Activated T-helper 1 cell treated with anti-CD3 and anti-CD28 coated beads, Interleukin-2, amount 50 U/mL, for 16 hours (primary cell): Measurements from ENCODE around the gene SCAF4.
"Not testable (repeated sequence)": the region's sequence is repeated elsewhere in the genome, so short reads cannot be mapped to it uniquely, and the experiment has no call there.

ENCODE experiments used
- DNase-seq, 2 donors: peaks; one replicate each; pipeline ENCODE4 v3.0.0-alpha.2; 2020; ENCODE audit warnings: low read depth in 1 of 2, low spot score in 1 of 2

Gene SCAF4

DNA sequence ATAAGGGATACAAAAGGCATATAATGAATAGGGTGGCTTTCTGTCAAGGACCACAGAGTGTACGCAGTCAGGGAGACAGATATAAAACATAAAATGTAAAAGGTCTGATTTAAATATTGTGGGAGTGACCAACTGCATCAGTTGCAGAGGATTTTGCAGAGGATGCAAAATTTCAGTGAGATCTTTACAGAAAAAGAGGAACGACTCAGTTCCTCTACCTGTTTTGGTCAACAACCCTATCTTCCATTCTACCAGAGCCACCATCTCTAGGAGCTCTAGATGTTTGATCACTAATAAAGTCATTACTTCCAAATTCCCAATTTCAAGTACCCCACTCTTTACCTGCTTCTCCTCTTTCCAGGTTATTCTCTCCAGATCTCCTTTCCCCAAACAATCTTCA, 56.0 kb downstream of the SCAF4 start:
- DNase-seq: no peak

DNA sequence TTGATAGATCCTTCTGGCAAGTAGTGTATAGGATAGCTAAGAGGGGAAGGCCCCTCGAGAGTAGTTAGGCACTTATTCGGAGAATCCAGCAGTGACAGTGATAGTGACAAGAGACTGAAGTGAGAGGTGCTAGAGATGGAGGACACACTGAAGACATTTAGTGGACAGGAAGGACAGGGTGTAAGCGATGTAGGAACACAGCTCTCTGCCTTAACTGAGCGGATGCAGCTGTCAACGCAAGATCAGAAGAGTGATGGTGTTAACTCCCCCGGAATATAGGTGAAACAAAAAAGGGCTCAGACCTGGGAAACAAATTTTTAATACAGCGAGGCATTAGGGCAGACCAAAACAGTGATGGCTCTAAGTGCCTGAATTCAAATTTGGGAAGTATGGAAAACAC, 56.6 kb downstream of the SCAF4 start:
- DNase-seq: no peak

GRCh38 chr21:31673321-31673912, 58.5 kb downstream of the SCAF4 start:
- DNase-seq: no peak

GRCh38 chr21:31671931-31672330, 60.0 kb downstream of the SCAF4 start:
- DNase-seq: no peak

GRCh38 chr21:31671146-31671716, 60.7 kb downstream of the SCAF4 start:
- DNase-seq: no peak

DNA sequence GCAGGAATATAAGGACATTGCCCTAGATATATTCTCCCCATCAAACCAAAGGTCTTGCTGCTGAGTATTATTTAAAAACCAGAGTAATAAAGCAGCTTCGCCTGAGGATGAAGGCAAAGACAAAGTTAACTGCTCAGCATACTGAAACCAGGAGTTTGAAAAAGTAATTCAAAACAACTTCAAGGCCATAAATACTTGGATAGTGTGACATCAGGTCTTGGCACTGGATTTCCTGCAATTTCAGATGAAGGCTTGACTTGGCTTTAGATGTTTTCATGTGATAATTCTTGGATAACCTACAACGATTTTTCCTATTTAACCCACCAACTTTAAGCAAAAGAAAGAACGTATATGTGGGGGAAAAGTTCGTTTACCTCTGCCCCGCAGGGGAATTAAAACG, 61.8 kb downstream of the SCAF4 start:
- DNase-seq: no peak

DNA sequence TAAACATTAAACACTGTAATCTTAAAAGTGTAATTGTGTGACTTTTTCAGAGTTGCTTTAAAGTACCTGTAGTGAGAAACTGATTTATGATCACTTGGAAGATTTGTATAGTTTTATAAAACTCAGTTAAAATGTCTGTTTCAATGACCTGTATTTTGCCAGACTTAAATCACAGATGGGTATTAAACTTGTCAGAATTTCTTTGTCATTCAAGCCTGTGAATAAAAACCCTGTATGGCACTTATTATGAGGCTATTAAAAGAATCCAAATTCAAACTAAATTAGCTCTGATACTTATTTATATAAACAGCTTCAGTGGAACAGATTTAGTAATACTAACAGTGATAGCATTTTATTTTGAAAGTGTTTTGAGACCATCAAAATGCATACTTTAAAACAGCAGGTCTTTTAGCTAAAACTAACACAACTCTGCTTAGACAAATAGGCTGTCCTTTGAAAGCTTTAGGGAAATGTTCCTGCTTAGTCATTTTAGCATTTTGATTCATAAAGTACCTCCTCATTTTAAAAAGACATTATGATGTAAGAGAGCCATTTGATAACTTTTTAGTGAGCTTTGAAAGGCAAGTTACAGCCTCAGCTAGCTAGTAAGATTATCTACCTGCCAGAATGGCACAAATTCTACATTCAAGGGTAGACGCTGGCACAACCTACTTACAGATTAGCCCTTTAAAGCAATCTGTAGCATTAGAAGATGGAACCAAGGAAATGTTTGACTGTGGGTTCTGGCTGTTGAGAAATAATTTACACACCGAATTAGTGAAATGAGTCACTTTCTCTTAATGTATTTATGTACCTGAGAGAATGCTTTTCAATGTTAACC, 63.0 kb downstream of the SCAF4 start:
- DNase-seq: no peak

GRCh38 chr21:31667639-31668038, 64.3 kb downstream of the SCAF4 start:
- no peak for DNase-seq

GRCh38 chr21:31667132-31667531, 64.8 kb downstream of the SCAF4 start:
- DNase-seq: no peak

GRCh38 chr21:31666445-31667010, 65.4 kb downstream of the SCAF4 start:
- no peak for DNase-seq

DNA sequence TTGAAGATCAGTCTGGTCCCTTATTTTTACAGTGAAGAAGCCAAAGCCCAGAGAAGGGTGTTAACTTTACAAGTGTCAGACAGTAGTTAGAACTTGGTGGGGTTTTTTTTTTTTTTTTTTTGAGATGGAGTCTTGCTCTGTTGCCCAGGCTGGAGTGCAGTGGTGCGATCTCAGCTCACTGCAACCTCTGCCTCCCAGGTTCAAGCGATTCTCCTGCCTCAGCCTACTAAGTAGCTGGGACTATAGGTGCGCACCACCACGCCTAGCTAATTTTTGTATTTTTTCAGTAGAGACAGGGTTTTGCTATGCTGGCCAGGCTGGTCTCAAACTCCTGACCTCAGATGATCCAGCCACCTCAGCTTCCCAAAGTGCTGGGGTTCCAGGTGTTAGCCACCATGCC, 66.0 kb downstream of the SCAF4 start:
- DNase-seq: not testable (repeated sequence)

GRCh38 chr21:31665397-31665796, 66.5 kb downstream of the SCAF4 start:
- DNase-seq: no peak

DNA sequence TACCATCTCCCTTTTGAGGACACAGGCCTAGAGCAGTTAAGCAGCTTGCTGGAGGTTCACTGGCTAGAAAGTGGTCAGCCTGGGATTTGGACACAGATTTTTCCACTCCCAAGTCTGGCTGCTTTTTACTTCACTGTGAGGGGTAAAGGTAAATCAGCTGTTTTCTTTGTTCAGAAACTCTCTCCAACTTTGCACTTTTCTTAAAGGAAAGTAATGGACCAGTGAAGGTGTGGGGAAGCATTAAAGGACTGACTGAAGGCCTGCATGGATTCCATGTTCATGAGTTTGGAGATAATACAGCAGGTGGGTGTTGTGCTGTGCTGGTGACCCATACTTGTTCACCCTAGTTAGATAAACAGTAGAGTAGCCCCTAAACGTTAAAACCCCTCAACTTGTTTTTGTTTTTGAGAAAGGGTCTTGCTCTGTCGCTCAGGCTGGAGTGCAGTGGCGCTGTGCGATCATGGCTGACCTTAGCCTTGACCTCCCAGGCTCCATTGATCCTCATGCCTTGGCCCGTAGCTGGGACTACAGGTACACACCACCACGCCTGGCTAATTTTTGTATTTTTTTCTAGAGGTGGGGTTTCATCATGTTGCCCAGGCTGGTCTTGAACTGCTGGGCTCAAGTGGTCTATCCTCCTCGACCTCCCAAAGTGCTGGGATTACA, 68.2 kb downstream of the SCAF4 start:
- no peak for DNase-seq

GRCh38 chr21:31660591-31660990, 71.3 kb downstream of the SCAF4 start:
- no peak for DNase-seq

- DNase-seq: no peak
Observed at GRCh38 chr21:31660259-31660565, 71.7 kb downstream of the SCAF4 start.

GRCh38 chr21:31659536-31660258, 72.2 kb downstream of the SCAF4 start, which contains the start of gene SOD1:
Gene SOD1 (plus strand): TSS chr21:31659693. CDS start chr21:31659770, 77 bp downstream.
- peak; percentile 92 to 93 for DNase-seq

DNA sequence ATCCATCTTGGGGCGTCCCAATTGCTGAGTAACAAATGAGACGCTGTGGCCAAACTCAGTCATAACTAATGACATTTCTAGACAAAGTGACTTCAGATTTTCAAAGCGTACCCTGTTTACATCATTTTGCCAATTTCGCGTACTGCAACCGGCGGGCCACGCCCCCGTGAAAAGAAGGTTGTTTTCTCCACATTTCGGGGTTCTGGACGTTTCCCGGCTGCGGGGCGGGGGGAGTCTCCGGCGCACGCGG, 72.7 kb downstream of the SCAF4 start:
- no peak for DNase-seq

- DNase-seq: no peak
Observed at GRCh38 chr21:31658053-31658452, 73.9 kb downstream of the SCAF4 start.

- DNase-seq: peak in 1 of 2 donors; percentile 15
Observed at GRCh38 chr21:31656199-31657095, 75.5 kb downstream of the SCAF4 start.
